GM21515 (cell line): ENCODE measurements around the gene KRT27.

ENCODE experiments used
- ATAC-seq: cut with Tn5 transposase; IDR thresholded peaks from one replicate; pipeline ENCODE4 v1.9.1; 2021; ENCODE audit not compliant: unreplicated experiment

Gene KRT27

DNA sequence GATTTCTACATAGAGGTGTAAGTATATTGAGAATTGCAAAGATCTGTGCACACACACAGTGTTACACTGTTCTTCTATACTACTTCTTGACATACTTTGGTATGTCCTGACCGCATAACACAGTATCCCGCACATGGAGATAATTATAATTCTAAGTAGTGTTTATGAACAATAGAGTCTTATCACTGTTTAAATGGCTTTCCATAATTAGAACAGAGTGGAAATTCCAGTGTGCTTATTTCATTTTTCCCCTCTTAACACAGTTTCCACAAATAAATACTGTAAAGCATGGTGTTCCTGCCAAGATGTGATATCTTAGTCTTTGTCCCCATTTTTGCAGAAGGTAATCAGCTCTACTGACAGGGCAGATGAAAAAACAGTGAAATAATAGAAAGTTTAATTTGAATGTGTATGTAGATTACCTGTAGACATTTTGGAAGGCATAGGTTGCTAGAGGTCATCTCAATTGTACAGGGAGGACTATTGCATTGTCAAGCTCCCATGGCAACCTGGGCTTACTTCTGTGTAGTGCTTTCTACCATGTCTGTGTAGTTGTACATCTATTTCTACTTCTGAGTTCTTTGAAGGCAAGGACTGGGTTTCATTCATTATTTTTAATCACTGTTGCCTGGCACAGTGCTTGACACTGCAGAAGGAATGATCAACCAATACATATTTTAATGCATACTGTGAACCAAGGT lies 27.5 kb upstream of the KRT27 start:
- ATAC-seq: no peak

DNA sequence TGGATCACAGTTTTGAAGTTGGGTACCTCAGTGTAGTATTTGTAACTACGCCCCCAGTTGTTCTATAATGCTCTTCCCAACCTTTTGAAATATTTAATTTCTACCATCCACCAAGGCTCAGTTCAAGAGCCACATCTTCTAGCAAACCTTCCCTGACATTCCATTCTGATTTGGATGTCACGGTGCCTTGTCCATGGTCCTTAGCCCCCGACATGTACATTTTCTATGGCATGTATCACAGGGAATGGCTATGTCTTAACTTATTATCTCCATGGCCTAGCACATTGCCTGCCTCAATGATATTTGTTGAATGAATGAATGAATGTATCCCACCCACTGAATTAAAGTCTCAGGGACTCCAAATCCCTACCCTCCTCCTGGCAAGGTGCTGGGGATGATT lies 23.8 kb upstream of the KRT27 start:
- no peak for ATAC-seq

DNA sequence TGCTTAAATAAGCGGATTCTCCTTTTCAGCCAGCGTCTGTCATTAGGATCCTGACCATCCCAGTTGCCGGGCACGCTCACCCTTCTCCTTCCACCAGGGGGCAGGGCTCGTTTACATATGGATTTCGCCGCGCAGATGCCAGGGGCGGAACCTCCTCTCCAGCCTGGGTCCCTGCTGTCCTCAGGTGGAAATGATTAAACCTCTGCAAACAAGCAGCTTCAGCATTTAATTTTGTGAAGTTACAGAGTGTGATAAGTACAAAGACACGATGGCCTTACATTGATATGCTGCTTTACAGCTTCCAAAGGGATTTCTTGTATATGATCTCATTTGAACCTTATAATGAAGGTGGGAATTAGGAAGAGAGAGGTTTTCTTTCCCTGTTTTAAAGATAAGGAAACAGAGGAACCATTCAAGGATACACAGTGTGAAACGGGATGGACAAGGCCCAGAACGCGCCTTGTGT lies 21.3 kb upstream of the KRT27 start:
- ATAC-seq: no peak

DNA sequence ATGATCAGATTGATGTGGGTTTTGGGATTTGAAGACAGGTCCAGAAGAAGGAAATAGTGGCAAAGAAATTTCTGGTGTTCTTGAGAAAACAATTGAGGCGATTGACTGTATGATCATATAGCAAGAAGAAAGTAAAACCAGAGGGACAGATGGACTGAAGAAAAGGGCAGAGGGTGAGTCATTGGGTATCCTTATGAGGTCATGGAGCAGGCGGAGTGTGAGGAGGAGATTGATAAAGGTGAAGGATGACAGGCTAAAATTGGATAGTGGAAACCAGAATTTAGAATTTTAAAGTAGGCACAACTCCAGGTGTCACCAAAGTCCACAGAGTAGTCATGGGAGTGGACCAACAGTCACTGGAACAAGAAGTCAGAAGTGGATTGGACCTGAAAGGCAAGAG lies 18.8 kb upstream of the KRT27 start:
- ATAC-seq: no peak

DNA sequence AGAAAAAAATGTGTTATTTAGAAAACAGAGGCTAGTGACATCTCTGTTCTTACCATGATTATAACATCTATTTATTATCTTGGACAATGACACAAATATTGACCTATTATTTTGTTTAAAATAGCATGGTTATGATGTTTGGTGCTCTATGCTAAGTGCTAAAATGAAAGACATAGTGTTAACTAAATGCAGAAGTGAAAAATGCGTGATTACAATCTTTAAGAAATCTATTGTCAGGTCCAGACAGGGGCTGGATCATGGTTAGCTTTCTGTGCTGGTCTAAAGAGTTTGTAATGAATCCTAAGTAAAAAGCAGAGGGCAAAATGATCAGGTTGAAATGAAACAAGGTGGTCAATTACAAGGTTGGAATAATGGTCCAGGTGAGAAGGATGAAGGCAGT lies 18.0 kb upstream of the KRT27 start:
- no peak for ATAC-seq

DNA sequence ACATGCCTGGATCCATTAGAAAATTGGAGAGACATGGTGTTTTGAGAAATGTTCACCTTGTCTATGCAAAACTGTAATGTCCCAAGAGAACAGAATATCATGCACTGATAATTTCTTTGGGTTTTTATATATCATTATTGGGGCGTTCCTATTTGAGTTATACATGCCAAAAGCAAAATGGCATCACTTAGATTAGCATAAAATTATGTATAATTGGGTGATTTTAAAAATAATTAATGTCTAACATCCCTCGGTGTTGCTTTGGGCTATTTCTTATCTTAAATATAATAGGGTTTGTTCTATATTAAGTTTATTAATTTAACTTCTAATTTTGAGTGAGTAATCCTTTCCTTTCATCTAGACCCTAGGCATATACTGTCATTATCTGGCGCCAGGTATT lies 17.5 kb upstream of the KRT27 start, which contains the start of gene KRT28:
Gene KRT28 (minus strand): TSS at position 101 of the 400 bp plus-strand sequence. CDS start 66 bp downstream, at position 35.
- ATAC-seq: no peak

DNA sequence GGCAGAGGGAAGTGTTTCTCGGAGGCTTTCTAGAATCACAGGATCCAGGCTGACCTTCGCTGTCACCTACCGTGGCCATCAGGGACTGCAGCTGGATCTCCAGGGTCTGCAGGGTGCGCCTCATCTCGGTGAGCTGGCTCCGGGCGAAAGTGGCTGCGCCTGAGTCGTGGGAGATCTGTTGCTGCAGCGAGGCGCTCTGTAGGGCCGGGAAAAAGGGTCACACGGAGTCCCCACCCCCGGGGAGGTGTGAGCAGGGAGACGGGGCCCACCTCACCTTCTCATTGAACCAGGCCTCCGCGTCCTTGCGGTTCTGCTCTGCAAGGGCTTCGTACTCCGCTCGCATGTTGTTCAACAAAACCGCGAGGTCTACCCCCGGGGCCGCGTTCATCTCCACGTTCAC lies 14.5 kb upstream of the KRT27 start:
- no peak for ATAC-seq

DNA sequence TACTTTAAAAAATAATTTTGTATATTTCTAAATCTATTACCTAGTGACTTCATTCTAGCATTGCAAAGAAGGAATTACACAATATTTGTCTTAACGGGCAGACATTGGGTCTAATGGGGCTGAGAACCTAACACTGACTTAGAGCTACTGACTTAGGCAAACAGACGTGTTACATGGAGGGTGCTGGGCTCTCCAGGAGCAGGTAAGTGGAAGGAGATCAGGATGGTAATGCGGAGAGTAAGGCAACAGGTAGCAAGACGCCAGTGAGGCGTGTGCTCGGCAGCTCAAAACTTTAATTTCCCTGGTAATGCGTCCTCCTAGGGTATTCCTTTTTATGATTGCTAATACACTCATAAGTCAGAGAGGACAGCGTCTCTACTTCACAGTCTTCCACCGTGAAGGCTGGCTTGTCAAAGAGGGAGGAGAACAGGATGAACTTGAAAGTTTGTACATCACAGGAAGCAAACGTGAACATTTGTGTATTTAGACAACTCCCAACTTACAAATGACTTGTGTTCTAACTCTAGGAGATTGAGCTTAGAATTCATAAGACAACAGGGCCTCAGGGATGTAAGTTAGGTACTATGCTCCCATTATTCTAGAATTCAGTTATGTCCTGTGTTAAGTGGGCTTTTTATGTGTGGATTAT lies 12.8 kb upstream of the KRT27 start:
- ATAC-seq: no peak

DNA sequence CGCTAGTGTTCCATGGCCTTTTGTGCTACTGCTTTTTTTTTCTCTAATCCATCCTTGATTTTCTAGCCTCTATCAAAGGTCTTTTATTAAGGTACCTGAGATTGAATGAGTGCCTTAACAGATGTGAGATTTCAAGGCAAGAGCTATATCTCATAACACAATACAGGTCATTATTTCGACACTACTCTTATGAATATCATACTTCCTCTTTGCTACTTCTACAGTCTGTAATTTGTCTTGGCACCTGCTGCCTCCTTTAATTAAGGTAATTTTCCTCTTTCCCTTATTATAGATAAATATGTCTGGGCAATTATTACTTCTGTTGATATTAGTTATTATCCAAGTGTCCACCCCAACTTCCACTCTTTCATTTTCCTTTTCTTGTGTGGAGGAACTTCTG lies 12.1 kb upstream of the KRT27 start:
- no peak for ATAC-seq

DNA sequence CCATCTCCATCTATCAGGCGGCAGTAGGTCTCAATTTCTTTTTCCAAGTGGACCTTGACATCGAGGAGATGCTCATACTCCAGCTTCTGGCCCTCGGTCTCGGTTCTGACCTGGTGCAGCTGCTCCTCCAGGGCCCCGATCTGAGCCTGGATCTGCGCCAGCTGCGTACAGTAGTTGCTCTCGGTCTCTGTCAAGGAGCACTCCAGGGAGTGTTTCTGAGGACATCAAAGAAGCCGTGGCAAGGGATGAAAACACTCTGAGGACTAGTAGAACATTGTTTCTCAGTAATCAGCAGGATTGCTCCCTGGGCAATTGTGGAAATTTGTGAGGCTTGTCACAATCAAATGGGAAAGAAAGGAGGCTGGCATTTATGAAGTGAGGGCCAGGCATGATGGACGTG lies 11.5 kb upstream of the KRT27 start:
- no peak for ATAC-seq

DNA sequence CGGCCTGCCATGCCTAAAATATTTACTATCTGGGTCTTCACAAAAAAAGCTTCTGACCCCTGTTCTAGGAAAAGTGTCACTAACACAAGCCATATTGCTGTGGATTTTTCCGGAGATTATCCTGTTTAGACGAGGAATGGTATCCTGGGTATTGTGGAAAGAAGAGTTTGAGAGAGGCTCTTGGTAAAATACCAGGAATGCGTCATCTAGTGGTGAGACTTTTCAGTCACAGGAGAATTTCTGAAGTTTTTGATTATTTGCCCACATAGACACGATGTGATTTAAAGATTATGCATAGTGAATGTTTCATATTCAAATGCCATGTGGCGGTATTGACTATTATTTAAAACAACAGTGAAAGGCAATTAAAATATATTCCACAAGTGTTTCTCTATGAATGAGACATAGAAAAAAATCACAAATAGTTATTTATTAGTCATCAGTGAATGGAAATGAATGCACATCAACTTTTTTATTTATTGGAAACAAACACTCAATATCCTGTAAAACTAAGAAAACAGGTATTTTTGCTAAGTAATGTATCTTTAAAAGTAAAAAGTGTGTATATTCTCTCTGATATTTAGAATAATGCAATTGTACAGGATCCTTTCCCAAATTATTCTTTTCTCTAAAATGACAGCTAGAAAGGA lies 9.6 kb upstream of the KRT27 start:
- no peak for ATAC-seq

DNA sequence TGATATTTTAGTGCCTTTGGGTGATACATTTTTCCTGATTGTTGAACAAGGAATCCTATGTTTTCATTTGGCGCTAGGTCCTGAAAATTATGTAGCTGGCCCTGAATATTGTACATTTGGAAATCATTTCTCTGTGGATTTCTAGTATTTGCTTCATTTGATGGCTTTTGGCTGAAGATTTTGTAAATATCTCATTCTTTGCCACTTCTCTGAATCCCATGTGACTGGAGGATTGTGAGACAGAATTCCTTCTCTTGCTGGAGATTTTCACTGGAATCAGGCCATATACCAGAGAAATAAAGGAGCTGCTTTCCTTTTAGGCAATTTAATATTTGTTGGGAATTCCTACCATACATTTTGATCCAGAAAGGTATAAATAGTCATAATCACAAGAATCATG lies 8.8 kb upstream of the KRT27 start:
- no peak for ATAC-seq

DNA sequence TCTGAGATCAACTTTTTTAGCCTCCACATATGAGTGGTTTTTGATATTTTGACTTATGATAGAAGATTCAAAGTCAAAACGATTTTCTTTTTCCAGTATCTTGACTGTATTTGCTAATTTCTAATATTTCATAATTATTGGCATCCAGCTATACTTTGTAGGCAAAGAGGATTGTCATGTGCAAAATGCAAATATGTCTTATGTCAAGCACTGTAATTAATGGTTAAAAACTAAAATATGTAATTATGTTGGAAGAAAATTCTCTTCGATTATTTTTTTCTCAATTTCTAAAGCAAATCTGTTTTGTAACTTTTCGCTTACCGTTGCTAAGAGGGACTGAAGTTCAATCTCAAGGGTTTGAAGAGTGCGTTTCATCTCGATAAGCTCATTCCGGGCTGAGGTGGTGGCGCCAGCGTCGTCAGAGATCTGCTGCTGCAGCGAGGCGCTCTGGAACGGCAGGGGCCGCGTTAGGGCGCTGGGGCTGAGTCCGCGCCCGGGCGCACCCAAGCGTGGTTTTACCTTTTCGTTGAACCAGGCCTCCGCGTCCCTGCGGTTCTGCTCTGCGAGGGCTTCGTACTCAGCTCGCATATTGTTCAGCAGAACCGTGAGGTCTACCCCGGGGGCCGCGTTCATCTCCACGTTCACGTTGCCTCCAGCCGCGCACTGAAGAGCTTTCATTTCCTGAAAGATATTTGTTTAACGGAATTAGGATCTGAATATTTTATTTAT lies 3.0 kb downstream of the KRT27 start:
- no peak for ATAC-seq

DNA sequence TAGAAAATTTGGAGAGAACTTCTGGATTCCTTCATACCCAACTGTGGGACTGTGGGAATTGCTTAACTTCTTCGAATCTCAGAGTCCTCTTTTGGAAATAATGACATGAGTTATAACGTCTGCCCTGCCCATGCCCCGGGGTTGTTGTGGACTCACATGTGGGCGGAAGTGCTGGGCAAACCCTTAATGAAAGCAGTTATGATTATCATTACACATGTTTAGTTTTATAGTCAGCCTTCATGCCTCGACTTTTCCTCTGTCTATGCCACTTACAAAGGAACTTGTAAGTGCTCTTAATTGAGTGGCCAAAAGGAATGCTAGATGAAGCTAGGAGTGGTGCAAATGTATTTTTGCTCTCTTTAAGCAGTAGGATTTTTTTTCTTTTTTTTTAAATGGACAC lies 3.9 kb downstream of the KRT27 start:
- ATAC-seq: no peak

DNA sequence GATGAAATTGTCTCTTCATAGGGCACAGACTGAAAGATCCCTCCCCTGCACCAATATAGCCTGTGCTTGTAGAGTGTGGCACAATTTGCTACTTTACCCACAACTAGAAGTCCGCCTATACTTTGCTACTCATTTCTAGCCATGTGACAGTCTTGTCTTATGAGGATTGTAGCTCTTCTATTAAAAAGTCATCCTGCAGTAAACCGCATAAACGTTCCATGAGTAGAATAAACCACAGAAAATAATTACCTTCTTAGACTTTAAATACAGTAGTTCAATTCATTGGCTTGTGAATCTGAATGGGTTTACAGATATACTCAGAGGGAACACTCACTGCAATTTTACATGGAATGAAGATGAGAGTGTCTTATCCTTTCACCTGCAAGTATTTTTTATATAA lies 4.4 kb downstream of the KRT27 start:
- ATAC-seq: no peak

DNA sequence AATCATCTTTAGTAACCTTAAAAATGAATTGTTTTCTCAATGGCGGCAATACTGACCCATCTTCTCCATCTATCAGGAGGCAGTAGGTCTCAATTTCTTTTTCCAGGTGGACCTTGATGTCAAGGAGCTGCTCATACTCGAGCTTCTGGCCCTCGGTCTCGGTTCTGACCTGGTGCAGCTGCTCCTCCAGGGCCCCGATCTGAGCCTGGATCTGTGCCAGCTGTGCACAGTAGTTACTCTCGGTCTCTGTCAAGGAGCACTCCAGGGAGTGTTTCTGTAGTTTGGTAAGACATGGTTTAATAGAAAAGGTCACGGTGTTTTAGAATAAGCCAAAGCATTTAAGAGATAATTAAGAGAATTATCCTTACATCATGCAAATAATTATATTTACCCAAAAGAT lies 4.9 kb downstream of the KRT27 start:
- ATAC-seq: no peak

DNA sequence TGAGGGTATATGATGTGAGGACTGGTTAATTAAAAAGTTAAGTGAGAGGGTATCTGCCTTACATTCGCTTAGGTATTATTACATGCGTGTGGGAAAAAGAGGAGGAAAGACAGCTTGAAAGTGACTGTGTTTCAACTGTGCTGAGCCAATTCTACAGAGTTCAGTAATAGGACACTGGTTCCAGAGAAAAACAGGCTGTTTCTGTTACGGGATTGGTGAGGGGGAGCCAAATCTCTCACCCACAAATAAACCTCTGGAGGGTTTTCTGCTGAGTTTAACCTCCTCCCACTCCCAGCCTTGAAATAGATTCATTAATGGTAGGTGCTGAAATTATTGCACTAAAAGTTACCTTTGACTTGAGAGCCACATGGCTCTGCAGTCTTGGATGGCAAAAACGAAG lies 6.4 kb downstream of the KRT27 start:
- no peak for ATAC-seq

DNA sequence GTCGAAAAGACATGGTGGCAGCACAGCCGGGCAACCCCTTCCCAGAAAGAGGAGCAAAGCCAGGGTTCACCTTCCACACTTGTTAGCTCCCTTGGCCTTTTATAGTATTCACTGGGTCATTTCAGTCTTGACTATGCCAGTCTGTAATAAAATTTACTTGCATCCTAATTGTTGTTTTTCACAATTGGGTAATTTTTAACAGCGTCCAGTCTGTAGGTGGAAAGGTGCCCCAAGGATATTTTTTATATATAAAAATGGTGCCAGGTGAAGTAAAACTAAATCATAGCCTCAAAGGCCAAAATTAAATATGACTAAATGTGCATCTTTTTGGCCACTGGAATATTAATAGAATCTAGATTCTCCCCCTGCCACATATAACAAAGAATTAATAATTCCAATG lies 10.2 kb downstream of the KRT27 start, which contains the start of gene KRT26:
Gene KRT26 (minus strand): TSS at position 101 of the 400 bp plus-strand sequence. CDS start 88 bp downstream, at position 13.
- no peak for ATAC-seq

DNA sequence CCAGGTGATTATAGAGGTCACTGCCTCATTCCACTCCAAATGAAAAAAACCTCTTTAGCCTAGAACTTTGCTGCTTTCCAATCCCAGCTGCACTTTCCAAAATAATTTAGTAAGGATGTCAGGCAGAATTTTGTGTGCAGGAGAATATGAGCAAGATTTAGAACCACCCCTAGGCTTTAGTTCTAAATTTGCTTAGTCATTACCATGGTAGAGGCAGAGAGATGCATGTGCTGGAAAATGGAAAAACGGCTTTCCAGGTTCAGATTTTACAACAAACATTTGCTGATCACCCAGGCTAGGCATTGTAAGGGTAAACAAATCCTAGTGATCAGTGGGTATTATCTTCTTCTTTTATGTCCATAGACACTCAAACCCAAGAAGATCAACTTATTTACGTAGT lies 16.7 kb downstream of the KRT27 start:
- ATAC-seq: no peak

DNA sequence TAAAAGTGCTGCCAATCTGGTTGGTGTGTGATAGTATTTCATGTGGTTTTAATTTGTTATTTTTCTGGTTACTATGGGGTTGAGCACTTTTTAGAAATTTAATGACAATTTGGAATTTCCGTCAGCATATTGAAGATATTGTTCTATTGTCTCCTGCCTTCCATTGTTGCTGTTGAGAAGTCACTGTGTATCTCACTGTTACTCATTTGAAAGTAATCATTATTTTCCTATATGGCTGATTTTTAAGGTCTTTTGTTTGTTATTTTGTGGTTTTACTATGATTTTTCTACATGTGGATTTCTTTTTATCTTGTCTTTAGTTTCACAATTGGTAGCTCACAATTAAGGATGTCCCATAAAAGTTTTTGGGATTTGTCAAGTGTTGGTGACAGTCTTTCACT lies 18.6 kb downstream of the KRT27 start:
- ATAC-seq: no peak
